ENCODE results near the gene RLBP1.

DNA sequence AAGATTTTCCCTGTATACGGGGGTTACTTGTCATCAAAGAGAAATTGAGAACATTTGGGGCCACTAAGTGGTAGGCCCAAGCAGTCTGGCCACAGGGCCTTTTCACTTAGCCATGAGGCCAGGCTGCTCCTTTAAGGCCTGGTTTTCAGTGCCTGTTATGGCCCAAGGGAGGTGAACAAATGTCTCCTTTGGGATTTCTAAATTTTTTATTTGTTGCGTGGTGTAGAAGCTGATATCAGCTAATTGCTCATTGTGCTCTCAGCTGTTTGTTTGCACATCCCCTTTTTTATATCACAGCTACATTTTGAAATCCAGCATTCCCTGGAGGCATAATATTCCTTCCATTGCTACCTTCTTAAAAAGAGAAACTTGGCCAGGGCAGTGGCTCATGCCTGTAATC lies 48.5 kb downstream of the RLBP1 start:
- TF ChIP-seq CTCF (IDR thresholded peaks at IDR 0.05; ENCODE audit: low read depth, low read length) (no peak), POLR2A (IDR thresholded peaks at IDR 0.05; ENCODE audit: extremely low read depth, insufficient read length) (no peak)
